Measurements from ENCODE around the gene BCAS4.

DNA sequence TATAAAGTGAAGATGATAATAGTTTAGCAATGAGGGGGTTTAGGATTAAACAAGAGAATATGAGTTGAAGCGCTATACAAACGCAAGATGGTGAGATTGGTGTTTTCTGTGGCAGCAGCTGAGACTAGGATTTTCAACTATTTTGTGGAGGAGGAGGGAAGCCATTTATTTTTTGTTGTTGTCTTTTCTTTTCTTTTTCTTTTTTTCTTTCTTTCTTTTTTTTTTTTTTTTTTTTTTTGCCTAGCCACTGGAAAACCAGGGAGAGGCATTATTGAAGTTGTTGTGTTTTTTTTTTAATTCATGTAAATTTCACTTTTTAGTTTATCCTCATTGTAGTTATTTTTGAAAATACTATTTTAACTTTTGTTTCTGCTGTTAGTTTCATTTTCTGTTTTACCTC, 47.6 kb upstream of the BCAS4 start:
- TF ChIP-seq EZH2 (IDR thresholded peaks at IDR 0.05; ENCODE audit: borderline replicate concordance, low read length) = no peak
- TF ChIP-seq, protein P1, sequence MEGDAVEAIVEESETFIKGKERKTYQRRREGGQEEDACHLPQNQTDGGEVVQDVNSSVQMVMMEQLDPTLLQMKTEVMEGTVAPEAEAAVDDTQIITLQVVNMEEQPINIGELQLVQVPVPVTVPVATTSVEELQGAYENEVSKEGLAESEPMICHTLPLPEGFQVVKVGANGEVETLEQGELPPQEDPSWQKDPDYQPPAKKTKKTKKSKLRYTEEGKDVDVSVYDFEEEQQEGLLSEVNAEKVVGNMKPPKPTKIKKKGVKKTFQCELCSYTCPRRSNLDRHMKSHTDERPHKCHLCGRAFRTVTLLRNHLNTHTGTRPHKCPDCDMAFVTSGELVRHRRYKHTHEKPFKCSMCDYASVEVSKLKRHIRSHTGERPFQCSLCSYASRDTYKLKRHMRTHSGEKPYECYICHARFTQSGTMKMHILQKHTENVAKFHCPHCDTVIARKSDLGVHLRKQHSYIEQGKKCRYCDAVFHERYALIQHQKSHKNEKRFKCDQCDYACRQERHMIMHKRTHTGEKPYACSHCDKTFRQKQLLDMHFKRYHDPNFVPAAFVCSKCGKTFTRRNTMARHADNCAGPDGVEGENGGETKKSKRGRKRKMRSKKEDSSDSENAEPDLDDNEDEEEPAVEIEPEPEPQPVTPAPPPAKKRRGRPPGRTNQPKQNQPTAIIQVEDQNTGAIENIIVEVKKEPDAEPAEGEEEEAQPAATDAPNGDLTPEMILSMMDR (conservative IDR thresholded peaks at IDR 0.05 in 1 of 2, IDR thresholded peaks at IDR 0.05 in 1 of 2; ENCODE audit: extremely low read depth in 1 of 2, insufficient read depth in 1 of 2, low read depth in 1 of 2, low read length in 2 of 2) = no peak
